Measurements from ENCODE around the gene CBLIF.
"Not testable (repeated sequence)": the region's sequence is repeated elsewhere in the genome, so short reads cannot be mapped to it uniquely, and the experiment has no call there.

Gene CBLIF

GRCh38 chr11:59794417-59794816 lies 50.9 kb downstream of the CBLIF start:
- no peak for DNase-seq (ENCODE audit: low read depth)

DNA sequence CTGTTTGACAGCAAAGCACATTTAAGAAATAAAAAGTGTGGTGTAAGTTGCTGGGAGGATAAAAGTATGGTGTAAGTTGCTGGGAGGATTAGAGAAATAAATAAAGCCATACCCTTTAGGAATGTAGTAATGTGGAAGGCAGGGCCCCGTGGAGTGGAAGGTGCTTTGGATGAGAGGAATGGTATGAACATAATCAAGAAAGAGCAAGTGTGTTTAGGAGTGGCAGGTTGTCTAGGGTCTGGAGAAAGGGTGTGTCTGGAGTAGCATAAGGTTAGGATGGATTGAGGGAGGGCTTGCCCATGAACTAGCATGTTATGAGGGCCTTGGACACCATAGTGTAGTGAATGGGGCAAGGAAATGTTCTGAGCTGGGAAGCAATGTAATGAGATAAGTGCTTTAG lies 52.8 kb downstream of the CBLIF start:
- DNase-seq (ENCODE audit: low read depth), result no peak

GRCh38 chr11:59791639-59792038 lies 53.7 kb downstream of the CBLIF start:
- DNase-seq (ENCODE audit: low read depth), result no peak

DNA sequence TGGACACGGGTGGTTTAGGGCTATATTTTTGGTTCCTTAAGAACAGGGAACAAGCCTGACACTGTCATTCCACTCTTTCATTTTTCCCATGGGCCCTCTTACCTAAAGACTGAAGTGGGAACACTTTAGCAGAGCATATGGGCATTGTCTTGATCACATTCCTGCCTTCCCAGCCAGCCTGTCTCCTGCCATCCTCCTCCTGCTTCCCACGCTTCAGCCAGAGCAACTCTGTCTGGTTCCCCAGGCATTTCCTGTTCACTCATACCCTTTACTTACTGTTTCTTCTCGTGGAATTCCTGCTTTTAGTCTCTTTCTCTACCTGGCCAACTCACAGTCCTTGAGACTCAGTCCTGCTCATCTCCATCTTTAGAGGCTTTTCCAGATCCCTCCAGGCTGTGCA lies 57.5 kb downstream of the CBLIF start:
- no peak for DNase-seq (ENCODE audit: low read depth)

- DNase-seq (ENCODE audit: low read depth), result no peak
Measured at GRCh38 chr11:59787255-59787588, 58.1 kb downstream of the CBLIF start.

DNA sequence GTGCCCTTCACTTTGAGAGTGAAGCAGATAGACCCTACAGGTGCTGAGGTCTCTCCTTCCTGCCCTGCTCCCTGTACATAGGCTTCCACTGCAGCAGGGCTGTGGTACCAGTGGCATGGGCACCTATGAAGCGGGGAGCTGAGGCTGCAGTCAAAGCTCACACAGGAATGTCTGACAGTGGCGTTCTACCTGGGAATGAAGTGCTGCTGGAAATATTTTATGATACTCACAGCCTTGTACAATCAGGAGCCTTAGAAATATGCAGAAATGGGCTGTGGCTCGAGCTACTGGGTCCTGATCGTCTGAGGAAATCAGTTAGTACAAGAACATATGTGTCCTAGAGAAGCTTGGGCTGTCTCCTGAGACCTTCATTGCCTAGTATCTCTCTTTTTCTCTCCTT lies 59.5 kb downstream of the CBLIF start:
- DNase-seq (ENCODE audit: low read depth), result no peak

DNA sequence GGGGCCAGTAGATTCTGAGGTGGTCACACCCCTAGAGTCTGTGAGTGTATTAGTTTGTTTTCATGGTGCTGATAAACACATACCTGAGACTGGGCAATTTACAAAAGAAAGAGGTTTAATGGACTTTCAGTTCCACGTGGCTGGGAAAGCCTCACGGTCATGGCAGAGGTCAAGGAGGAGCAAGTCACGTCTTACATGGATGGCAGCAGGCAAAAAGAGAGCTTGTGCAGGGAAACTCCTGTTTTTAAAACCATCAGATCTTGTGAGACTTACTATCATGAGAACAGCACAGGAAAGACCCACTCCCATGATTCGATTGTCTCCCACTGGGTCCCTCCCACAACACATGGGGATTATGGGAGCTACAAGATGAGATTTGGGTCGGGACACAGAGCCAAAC lies 60.9 kb downstream of the CBLIF start:
- not testable (repeated sequence) for DNase-seq (ENCODE audit: low read depth)

GRCh38 chr11:59783632-59784090 lies 61.6 kb downstream of the CBLIF start:
- no peak for DNase-seq (ENCODE audit: low read depth)

DNA sequence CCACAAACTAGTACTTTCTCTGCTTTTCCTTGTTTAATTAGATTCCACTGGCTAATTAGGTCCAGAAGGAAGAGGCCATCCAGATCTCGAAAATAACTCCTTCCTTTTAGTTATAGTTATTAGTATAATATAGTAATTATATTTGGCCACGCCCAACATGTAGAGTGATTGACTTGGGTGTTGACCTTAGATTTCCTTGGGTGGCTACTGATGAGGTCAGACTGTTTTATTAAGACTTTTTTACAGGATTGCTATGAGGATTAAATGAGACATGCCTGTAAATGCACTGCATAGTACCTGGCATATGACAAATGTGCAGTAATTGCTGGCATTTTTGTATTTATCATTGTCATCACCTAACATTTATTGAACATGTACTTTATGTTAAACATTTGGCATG lies 63.2 kb downstream of the CBLIF start:
- no peak for DNase-seq (ENCODE audit: low read depth)

DNA sequence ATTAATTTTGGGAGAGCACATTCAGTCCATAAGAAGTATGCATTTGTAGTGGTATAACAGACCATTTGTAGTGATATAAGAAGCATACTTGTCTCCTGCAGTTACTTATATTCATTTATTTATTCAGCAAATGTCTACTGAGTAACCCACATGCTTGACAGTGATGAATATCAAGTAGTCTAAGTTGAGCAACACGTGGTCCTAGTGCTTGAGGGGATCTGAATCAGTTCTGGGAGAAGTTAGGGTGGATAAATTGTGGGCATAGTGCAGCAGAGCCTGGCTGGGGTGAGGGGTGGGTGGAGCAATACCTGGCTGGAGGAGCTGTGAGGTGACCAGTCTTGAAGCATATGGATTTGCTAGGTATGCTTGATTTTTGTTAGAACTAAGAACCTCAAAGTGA lies 65.8 kb downstream of the CBLIF start:
- no peak for DNase-seq (ENCODE audit: low read depth)

All from activated T-cell treated with anti-CD3 and anti-CD28 coated beads for 24 hours (primary cell).